ENCODE data around the gene CIB4.

The CIB4 gene

GRCh38 chr2:26640331-26640745 is 828 bp downstream of the CIB4 start:
- no peak for DNase-seq

GRCh38 chr2:26639685-26640243 is 1.4 kb downstream of the CIB4 start:
- DNase-seq, result no peak

GRCh38 chr2:26637811-26638310 is 3.3 kb downstream of the CIB4 start:
- DNase-seq, result no peak

GRCh38 chr2:26636935-26637334 is 4.2 kb downstream of the CIB4 start:
- no peak for DNase-seq

GRCh38 chr2:26635401-26635800 is 5.8 kb downstream of the CIB4 start:
- no peak for DNase-seq

- DNase-seq, result no peak
Observed at GRCh38 chr2:26634636-26635230, 6.4 kb downstream of the CIB4 start.

- no peak for DNase-seq
Observed at GRCh38 chr2:26633993-26634595, 7.1 kb downstream of the CIB4 start.

GRCh38 chr2:26633351-26633945 is 7.7 kb downstream of the CIB4 start:
- no peak for DNase-seq

- DNase-seq, result no peak
Observed at GRCh38 chr2:26632624-26633185, 8.5 kb downstream of the CIB4 start.

- no peak for DNase-seq
Observed at GRCh38 chr2:26631401-26632170, 9.6 kb downstream of the CIB4 start.

- DNase-seq, result peak; percentile 15
Observed at GRCh38 chr2:26630669-26631360, 10.4 kb downstream of the CIB4 start.

GRCh38 chr2:26630235-26630634 is 10.9 kb downstream of the CIB4 start:
- DNase-seq, result no peak

GRCh38 chr2:26629751-26630150 is 11.4 kb downstream of the CIB4 start:
- no peak for DNase-seq

- DNase-seq, result no peak
Observed at GRCh38 chr2:26629346-26629630, 11.9 kb downstream of the CIB4 start.

- DNase-seq, result no peak
Observed at GRCh38 chr2:26628561-26629345, 12.4 kb downstream of the CIB4 start.

GRCh38 chr2:26627350-26628105 is 13.6 kb downstream of the CIB4 start:
- no peak for DNase-seq

GRCh38 chr2:26626606-26627005 is 14.6 kb downstream of the CIB4 start:
- no peak for DNase-seq

- no peak for DNase-seq
Observed at GRCh38 chr2:26623541-26624495, 17.3 kb downstream of the CIB4 start.

GRCh38 chr2:26621469-26622199 is 19.5 kb downstream of the CIB4 start:
- peak; percentile 19 for DNase-seq
